Transverse colon (tissue), 4 donors: ENCODE data around the gene SHLD1. TPM values are rescaled to one million over a fixed set of nuclear protein-coding genes. Genes with fewer than 3 reads are reported as not detected.
"Not testable (repeated sequence)": the region's sequence is repeated elsewhere in the genome, so short reads cannot be mapped to it uniquely, and the experiment has no call there.

Source experiments
- DNase-seq: peaks from one replicate; pipeline ENCODE4 v3.0.0-alpha.2; 2019
- H3K27ac ChIP-seq, 4 donors: fragments of 200-600 bp; sonication (generic); 2 replicates each; pipeline ENCODE4 v1.5.1; 2016 to 2018; ENCODE audit warnings: inconsistent platforms in 4 of 4
- H3K27me3 ChIP-seq: fragments of 200-600 bp; sonication (generic); 2 replicates; pipeline ENCODE4 v1.5.1; 2017; ENCODE audit warnings: inconsistent platforms
- H3K36me3 ChIP-seq, 4 donors: fragments of 200-600 bp; sonication (generic); 2 replicates each; pipeline ENCODE4 v1.5.1; 2017 to 2019; ENCODE audit warnings: inconsistent platforms in 4 of 4
- H3K4me1 ChIP-seq, 4 donors: fragments of 200-600 bp; sonication (generic); 2 replicates each; pipeline ENCODE4 v1.5.1; 2017 to 2020; ENCODE audit warnings: inconsistent platforms in 4 of 4
- H3K4me3 ChIP-seq, 4 donors: fragments of 200-600 bp; sonication (generic); 1 replicate in 1 of 4; 2 replicates in 3 of 4; pipeline versions ENCODE4 v1.5.1 to v1.6.1; 2017 to 2019; ENCODE audit warnings: inconsistent platforms in 4 of 4
- H3K9me3 ChIP-seq, 2 donors: fragments of 200-600 bp; sonication (generic); 2 replicates each; pipeline ENCODE4 v1.5.1; 2017 to 2019; ENCODE audit warnings: inconsistent platforms in 2 of 2
- EP300 ChIP-seq: sonication (generic); formaldehyde crosslinking; IDR thresholded peaks from one replicate; pipeline ENCODE4 v1.6.1; 2017; ENCODE audit warnings: antibody characterized with exemption, low read depth
- POLR2A ChIP-seq: fragments of 450-650 bp; IDR thresholded peaks from one replicate; pipeline ENCODE4 v1.6.1; 2016; ENCODE audit warnings: antibody characterized with exemption, mild to moderate bottlenecking, moderate library complexity
- POLR2AphosphoS5 ChIP-seq, 3 donors: sonication (generic); formaldehyde crosslinking; IDR thresholded peaks; one replicate each; pipeline ENCODE4 v1.6.1; 2016; ENCODE audit warnings: antibody characterized with exemption in 3 of 3
- WGBS, 2 donors: methylation state at CpG; one replicate each; pipeline ENCODE4 v1.1.5; 2018; ENCODE audit warnings: low coverage in 1 of 2; 5-methylcytosine and 5-hydroxymethylcytosine counted together
- in situ Hi-C, 4 donors: fragments of 200-750 bp; cut with MboI; loops; one replicate each; pipeline versions ENCODE4 v1.15.0 to v1.15.1; 2017; ENCODE audit warnings: low sequenced_read_pairs in 3 of 4, low pct_ligation_motif_present in 1 of 4, low pct_unique_long_range_greater_than_20kb in 1 of 4
- intact Hi-C: fragments of 100-400 bp; cut with DNase I; formaldehyde crosslinking; loops from one replicate; pipeline ENCODE4 v1.15.1; 2023; ENCODE audit warnings: low total_unique reads
- total RNA-seq, 4 donors: library from RNA; depleted of rRNA; stranded (reverse); fragments of >200 nt; gene quantifications; one replicate each; pipeline ENCODE4 v1.1.0, GENCODE V29; 2016
- TF ChIP-seq, protein P1 (sequence below), 5 experiments: fragments of 200-600 bp in 3 of 5; fragments of 450-650 bp in 2 of 5; sonication (generic) in 3 of 5; IDR thresholded peaks; 1 replicate in 2 of 5; 2 replicates in 3 of 5; pipeline ENCODE4 v1.5.1; 2016 to 2017; ENCODE audit warnings: antibody characterized with exemption in 5 of 5, inconsistent platforms in 3 of 5, mild to moderate bottlenecking in 2 of 5, moderate library complexity in 1 of 5

Gene SHLD1
- total RNA-seq, 4 donors from 2014 or later = 3.0 to 43.8 (median 6.8) TPM; not detected in 1

DNA sequence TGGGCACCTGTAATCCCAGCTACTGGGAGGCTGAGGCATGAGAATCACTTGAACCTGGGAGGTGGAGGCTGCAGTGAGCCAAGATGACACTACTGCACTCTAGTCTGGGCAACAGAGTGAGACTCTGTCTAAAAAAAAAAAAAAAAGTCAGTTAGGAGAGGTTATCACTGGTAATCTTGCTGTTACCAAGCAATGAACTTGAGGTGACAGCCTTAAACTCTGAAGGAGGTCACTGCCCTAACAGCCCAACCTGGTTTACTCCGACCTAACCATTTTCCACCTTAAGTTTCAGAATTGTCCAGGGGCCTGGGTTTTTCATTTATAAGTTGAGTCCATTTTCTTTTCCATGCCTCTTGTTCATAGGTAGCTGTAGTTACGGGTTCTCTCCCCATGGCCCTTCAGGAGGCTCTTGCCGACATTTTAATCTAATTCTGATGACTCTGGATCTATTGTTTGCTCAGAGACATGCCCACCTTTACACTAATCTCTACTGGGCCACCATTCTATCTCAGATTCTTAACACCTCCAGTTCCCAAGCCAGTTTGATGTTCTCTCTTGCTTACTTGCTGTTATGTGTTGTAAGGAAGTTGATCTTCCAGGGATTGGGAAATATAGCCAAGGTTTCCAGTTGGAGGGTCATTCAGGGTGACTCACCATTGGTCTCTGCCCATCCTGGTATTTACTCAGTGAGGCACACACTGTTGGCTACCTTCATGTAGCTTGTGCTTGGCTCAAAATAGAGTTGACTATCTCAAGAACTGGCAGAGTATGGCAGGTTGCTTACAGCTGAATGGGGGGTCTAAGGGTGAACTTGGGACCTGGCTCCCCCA, 29.1 kb downstream of the SHLD1 start:
- no peaks in the 10 kb centered on the region for H3K27me3 ChIP-seq
- DNase-seq = peak; percentile 26
- intact Hi-C loops = no loop called here
- in situ Hi-C loops = loop anchor here in 2 of 4 donors (25.0 kb wide), 1 partner anchor 217 kb away; no protein-coding TSS in a partner anchor
- H3K4me3 ChIP-seq = no peak overlapping the region
- no peaks in the 10 kb centered on the region for H3K9me3 ChIP-seq
- TF ChIP-seq POLR2AphosphoS5 (IDR thresholded peaks at IDR 0.05) (peak in 1 of 3 donors; percentile 38), POLR2A (no peak), EP300 (no peak)
- TF ChIP-seq, protein P1, sequence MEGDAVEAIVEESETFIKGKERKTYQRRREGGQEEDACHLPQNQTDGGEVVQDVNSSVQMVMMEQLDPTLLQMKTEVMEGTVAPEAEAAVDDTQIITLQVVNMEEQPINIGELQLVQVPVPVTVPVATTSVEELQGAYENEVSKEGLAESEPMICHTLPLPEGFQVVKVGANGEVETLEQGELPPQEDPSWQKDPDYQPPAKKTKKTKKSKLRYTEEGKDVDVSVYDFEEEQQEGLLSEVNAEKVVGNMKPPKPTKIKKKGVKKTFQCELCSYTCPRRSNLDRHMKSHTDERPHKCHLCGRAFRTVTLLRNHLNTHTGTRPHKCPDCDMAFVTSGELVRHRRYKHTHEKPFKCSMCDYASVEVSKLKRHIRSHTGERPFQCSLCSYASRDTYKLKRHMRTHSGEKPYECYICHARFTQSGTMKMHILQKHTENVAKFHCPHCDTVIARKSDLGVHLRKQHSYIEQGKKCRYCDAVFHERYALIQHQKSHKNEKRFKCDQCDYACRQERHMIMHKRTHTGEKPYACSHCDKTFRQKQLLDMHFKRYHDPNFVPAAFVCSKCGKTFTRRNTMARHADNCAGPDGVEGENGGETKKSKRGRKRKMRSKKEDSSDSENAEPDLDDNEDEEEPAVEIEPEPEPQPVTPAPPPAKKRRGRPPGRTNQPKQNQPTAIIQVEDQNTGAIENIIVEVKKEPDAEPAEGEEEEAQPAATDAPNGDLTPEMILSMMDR (IDR thresholded peaks at IDR 0.05) = no peak
- H3K4me1 ChIP-seq = peaks cover 6 to 30% (median 11%) of the 10 kb centered on the region in 4 donors
- H3K27ac ChIP-seq = peak overlapping the region; percentile 1 to 78 (median 56)
- peaks cover 0 to 3% (median 0%) of the 10 kb centered on the region in 4 donors for H3K36me3 ChIP-seq
- 75 to 80% methylated on average over 3 of the region's 3 CpGs for WGBS, 2 donors

DNA sequence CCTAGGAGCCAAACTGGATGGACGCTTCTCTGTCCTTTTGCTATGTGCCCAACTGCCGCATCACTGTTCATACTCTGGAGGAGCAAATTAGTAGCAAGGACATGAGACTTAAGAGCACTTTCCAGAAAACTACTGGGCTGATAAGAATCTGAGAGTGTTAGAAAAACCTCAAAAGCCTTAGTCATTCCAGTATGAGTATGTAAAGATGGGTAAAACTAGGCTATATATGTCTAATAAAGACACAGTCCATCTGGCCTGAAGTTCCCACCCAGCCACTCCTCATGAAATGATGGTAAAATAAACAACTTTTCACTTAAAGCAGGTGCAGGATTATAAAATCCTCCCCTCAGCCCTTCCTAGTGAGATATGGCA, 30.6 kb downstream of the SHLD1 start:
- TF ChIP-seq EP300 (no peak), POLR2A (no peak), POLR2AphosphoS5 (IDR thresholded peaks at IDR 0.05) (no peak)
- TF ChIP-seq, protein P1 (IDR thresholded peaks at IDR 0.05) = no peak
- H3K4me1 ChIP-seq = peaks cover 6 to 40% (median 11%) of the 10 kb centered on the region in 4 donors
- WGBS, 2 donors = 65 to 77% methylated on average over 2 of the region's 2 CpGs
- DNase-seq = no peak
- no peak overlapping the region for H3K4me3 ChIP-seq
- H3K27me3 ChIP-seq = no peaks in the 10 kb centered on the region
- peak overlapping the region; percentile 37 to 78 (median 56) for H3K27ac ChIP-seq
- intact Hi-C loops (no loop called here), in situ Hi-C loops (loop anchor here in 3 of 4 donors (10.0 to 25.0 kb wide), 2 partner anchors 219 to 256 kb away; no protein-coding TSS in a partner anchor)
- H3K9me3 ChIP-seq = no peaks in the 10 kb centered on the region
- no peaks in the 10 kb centered on the region for H3K36me3 ChIP-seq

DNA sequence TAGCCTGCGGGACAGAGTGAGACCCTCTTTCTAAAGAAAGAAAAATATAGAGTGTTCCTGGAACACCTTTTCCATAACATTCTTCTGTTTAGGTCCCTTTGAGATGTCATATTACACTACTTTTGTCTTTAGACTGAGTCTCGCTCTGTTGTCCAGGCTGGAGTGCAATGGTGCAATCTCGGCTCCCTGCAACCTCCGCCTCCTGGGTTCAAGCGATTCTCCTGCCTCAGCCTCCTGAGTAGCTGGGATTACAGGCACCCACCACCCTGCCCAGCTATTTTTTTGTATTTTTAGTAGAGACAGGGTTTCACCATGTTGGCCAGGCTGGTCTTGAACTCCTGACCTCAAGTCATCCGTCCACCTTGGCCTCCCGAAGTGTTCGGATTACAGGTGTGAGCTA, 31.2 kb downstream of the SHLD1 start:
- H3K27me3 ChIP-seq, intact Hi-C loops, H3K4me3 ChIP-seq, H3K9me3 ChIP-seq, H3K36me3 ChIP-seq, DNase-seq: not testable (repeated sequence)
- peaks cover 6 to 40% (median 11%) of the 10 kb centered on the region in 4 donors for H3K4me1 ChIP-seq
- in situ Hi-C loops = loop anchor here in 3 of 4 donors (10.0 to 25.0 kb wide), 2 partner anchors 219 to 257 kb away; no protein-coding TSS in a partner anchor
- peak overlapping the region; percentile 37 to 78 (median 44) for H3K27ac ChIP-seq
- WGBS, 2 donors = 83% methylated on average over 8 of the region's 8 CpGs; no CpG with 5 or more reads in 1 of the 2 donors

DNA sequence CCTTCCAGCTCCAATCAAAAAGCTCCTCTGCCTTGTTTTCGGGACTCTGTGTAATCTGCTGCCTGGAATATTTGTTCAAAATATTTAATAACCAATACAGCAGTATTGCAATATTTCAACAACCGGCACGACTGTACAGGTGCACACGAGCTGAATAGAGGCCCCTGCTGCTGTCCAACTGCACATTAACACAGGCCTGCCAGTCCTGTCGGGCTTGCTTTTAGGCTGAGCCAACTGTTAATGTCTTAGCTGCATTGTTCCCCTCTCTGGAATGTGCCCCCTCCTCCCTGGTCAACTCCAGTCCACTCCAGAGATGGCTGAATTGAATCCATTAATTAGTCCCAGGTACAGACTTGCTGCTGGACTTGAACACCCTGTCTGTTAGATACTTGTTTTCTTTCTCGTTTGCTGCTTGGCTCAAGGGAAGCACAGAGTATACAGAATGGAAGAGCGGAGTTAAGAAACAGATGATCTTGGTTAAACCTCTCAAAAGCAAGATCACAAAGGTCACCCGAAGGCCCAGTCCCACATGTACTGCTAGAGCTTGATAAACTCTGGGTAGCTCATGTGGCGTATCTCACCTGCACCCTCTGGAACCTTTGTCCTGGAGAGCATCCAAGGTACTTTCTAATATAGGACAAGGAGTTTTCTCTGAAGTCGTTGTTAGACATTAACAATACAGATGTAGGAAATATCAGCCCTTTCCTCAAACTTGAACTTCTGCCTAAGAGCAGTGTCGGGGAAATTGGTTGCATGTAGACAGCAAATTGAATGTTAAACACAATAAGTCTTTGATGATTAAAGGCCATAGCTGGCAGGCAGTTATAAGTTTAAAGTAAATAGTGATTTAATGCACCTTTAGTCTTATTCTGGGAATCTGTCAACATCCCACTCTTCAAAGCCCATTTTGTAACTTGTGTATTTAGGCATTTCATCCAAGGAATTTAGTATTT, 31.9 kb downstream of the SHLD1 start:
- intact Hi-C loops (no loop called here), in situ Hi-C loops (loop anchor here in 3 of 4 donors (10.0 to 25.0 kb wide), 2 partner anchors 220 to 257 kb away; no protein-coding TSS in a partner anchor)
- 44 to 54% methylated on average over 3 to 11 of the region's 11 CpGs for WGBS, 2 donors
- Histone ChIP-seq H3K36me3 (no peaks in the 10 kb centered on the region), H3K27ac (peak overlapping the region; percentile 37 to 78 (median 55)), H3K9me3 (no peaks in the 10 kb centered on the region), H3K4me3 (no peak overlapping the region), H3K4me1 (peaks cover 6 to 42% (median 12%) of the 10 kb centered on the region in 4 donors), H3K27me3 (no peaks in the 10 kb centered on the region)
- DNase-seq = no peak
- TF ChIP-seq EP300 (no peak), POLR2AphosphoS5 (IDR thresholded peaks at IDR 0.05) (no peak), POLR2A (no peak)
- TF ChIP-seq, protein P1 (IDR thresholded peaks at IDR 0.05) = no peak
